Neutrophil (primary cell): Measurements from ENCODE around the gene NRROS.

Experiments
- H3K27ac ChIP-seq: fragments of 200-600 bp; sonication (generic); 2 replicates; pipeline ENCODE4 v1.5.1; 2016; ENCODE audit warnings: mild to moderate bottlenecking, moderate library complexity
- H3K27me3 ChIP-seq: fragments of 200-600 bp; sonication (generic); 2 replicates; pipeline ENCODE4 v1.6.0; 2016; ENCODE audit warnings: mild to moderate bottlenecking
- H3K36me3 ChIP-seq: fragments of 200-600 bp; sonication (generic); 2 replicates; pipeline ENCODE4 v1.5.1; 2017
- H3K4me1 ChIP-seq, 2 experiments: fragments of 200-600 bp in 1 of 2; sonication (generic) in 1 of 2; 1 replicate in 1 of 2; 2 replicates in 1 of 2; pipeline versions ENCODE4 v1.5.1 to v1.6.1; 2013 to 2016; ENCODE audit warnings: low read depth in 1 of 2, low read length in 1 of 2, mild to moderate bottlenecking in 1 of 2, moderate library complexity in 1 of 2; ENCODE audit not compliant: control insufficient read depth in 1 of 2, insufficient read depth in 1 of 2
- H3K4me3 ChIP-seq, 2 experiments: fragments of 200-600 bp in 1 of 2; sonication (generic) in 1 of 2; 1 replicate in 1 of 2; 2 replicates in 1 of 2; pipeline ENCODE4 v1.5.1; 2013 to 2016; ENCODE audit warnings: low read depth in 1 of 2, low read length in 1 of 2, mild to moderate bottlenecking in 1 of 2, moderate library complexity in 1 of 2
- H3K9me3 ChIP-seq: fragments of 200-600 bp; sonication (generic); 2 replicates; pipeline ENCODE4 v1.5.1; 2016
- CTCF ChIP-seq: fragments of 200-600 bp; sonication (generic); IDR thresholded peaks from 2 replicates; pipeline ENCODE4 v1.5.1; 2016; ENCODE audit warnings: antibody characterized with exemption

NRROS gene

GRCh38 chr3:196651819-196652218 is 12.3 kb downstream of the NRROS start:
- no peak overlapping the region for H3K4me3 ChIP-seq
- no peak for TF ChIP-seq CTCF

GRCh38 chr3:196652961-196653795 is 13.7 kb downstream of the NRROS start:
- Histone ChIP-seq H3K36me3 (peaks cover 25% of the 10 kb centered on the region), H3K4me1 (peaks cover 27 to 52% of the 10 kb centered on the region in 2 experiments), H3K27ac (peak overlapping the region; percentile 87), H3K4me3 (no peak overlapping the region), H3K27me3 (no peaks in the 10 kb centered on the region), H3K9me3 (no peaks in the 10 kb centered on the region)
- TF ChIP-seq CTCF, result no peak

More at GRCh38 chr3:196651819-196652218, 12.3 kb downstream of the NRROS start:
- Histone ChIP-seq H3K4me1 (peaks cover 33 to 66% of the 10 kb centered on the region in 2 experiments), H3K9me3 (no peaks in the 10 kb centered on the region), H3K27ac (peak overlapping the region; percentile 87), H3K27me3 (no peaks in the 10 kb centered on the region), H3K36me3 (peaks cover 16% of the 10 kb centered on the region)

GRCh38 chr3:196654006-196654734 is 14.7 kb downstream of the NRROS start:
- peak overlapping the region; percentile 5 for H3K27ac ChIP-seq
- peaks cover 21 to 42% of the 10 kb centered on the region in 2 experiments for H3K4me1 ChIP-seq
- H3K36me3 ChIP-seq, result peaks cover 33% of the 10 kb centered on the region

GRCh38 chr3:196654735-196655090 is 15.2 kb downstream of the NRROS start:
- Histone ChIP-seq H3K9me3 (no peaks in the 10 kb centered on the region), H3K27ac (peak overlapping the region; percentile 5), H3K27me3 (no peaks in the 10 kb centered on the region), H3K4me3 (no peak overlapping the region), H3K4me1 (peaks cover 21 to 39% of the 10 kb centered on the region in 2 experiments), H3K36me3 (peaks cover 37% of the 10 kb centered on the region)
- TF ChIP-seq CTCF, result no peak

More at GRCh38 chr3:196654006-196654734, 14.7 kb downstream of the NRROS start:
- H3K9me3 ChIP-seq, result no peaks in the 10 kb centered on the region
- no peak for TF ChIP-seq CTCF
- H3K27me3 ChIP-seq, result no peaks in the 10 kb centered on the region
- H3K4me3 ChIP-seq, result no peak overlapping the region

- H3K27ac ChIP-seq, result no peak overlapping the region
- no peak for TF ChIP-seq CTCF
- H3K36me3 ChIP-seq, result peaks cover 45% of the 10 kb centered on the region
- H3K27me3 ChIP-seq, result no peaks in the 10 kb centered on the region
- no peak overlapping the region for H3K4me3 ChIP-seq
- H3K4me1 ChIP-seq, result peaks cover 20 to 32% of the 10 kb centered on the region in 2 experiments
- H3K9me3 ChIP-seq, result no peaks in the 10 kb centered on the region
Measured at GRCh38 chr3:196655496-196655895, 16.0 kb downstream of the NRROS start.
